ENCODE data around the gene PPP1R14C.

GRCh38 chr6:150150458-150150820 is 7.6 kb downstream of the PPP1R14C start:
- TF ChIP-seq CTCF (conservative IDR thresholded peaks at IDR 0.05; ENCODE audit: low read depth in 2 of 2) = no peak
- TF ChIP-seq EZH2phosphoT487 (IDR thresholded peaks at IDR 0.05; ENCODE audit: unreplicated experiment) = no peak
- TF ChIP-seq ZNF331 (CRISPR knock-in tag; IDR thresholded peaks at IDR 0.05; ENCODE audit: low read depth) = no peak
- TF ChIP-seq POLR2AphosphoS5 (IDR thresholded peaks at IDR 0.05; ENCODE audit: low read depth) = no peak
- no peak for TF ChIP-seq REST (IDR thresholded peaks at IDR 0.05; ENCODE audit: unreplicated experiment)
- TF ChIP-seq CREB1 (CRISPR knock-in tag; IDR thresholded peaks at IDR 0.05; ENCODE audit: low read depth) = no peak
